Endothelial cell of umbilical vein (primary cell): ENCODE measurements around the gene GRIK3.

Source experiments
- CTCF ChIP-seq, 2 donors: IDR thresholded peaks; 1 replicate in 1 of 2; 2 replicates in 1 of 2; pipeline ENCODE4 v1.5.1; 2011; ENCODE audit warnings: low read length in 2 of 2, mild to moderate bottlenecking in 2 of 2, moderate library complexity in 2 of 2, control low read depth in 1 of 2, inconsistent platforms in 1 of 2, low read depth in 1 of 2; ENCODE audit not compliant: insufficient read depth in 1 of 2; ENCODE audit errors: extremely low read depth in 1 of 2
- EZH2 ChIP-seq: IDR thresholded peaks from 2 replicates; pipeline ENCODE4 v1.6.1; 2012; ENCODE audit warnings: borderline replicate concordance, low read depth, mild to moderate bottlenecking, moderate library complexity, low read length, inconsistent platforms; ENCODE audit not compliant: severe bottlenecking
- FOS ChIP-seq: IDR thresholded peaks from 2 replicates; pipeline ENCODE4 v1.6.1; 2011; ENCODE audit warnings: mild to moderate bottlenecking, low read length, moderate library complexity, borderline replicate concordance; ENCODE audit not compliant: insufficient read depth
- GATA2 ChIP-seq: IDR thresholded peaks from 2 replicates; pipeline ENCODE4 v1.7.0; 2011; ENCODE audit warnings: low read depth, mild to moderate bottlenecking, moderate library complexity, mixed read lengths, low read length; ENCODE audit not compliant: insufficient read length, insufficient read depth
- JUN ChIP-seq: IDR thresholded peaks from 2 replicates; pipeline ENCODE4 v1.6.1; 2011; ENCODE audit warnings: borderline replicate concordance, low read depth; ENCODE audit not compliant: insufficient read length, insufficient read depth
- MAX ChIP-seq: IDR thresholded peaks from 2 replicates; pipeline ENCODE4 v1.6.1; 2011; ENCODE audit not compliant: insufficient read depth, insufficient read length
- MYC ChIP-seq: IDR thresholded peaks from one replicate; pipeline ENCODE4 v1.6.1; 2011; ENCODE audit warnings: mild to moderate bottlenecking, low read depth, low read length
- POLR2A ChIP-seq: IDR thresholded peaks from 2 replicates; pipeline ENCODE4 v1.6.1; 2012; ENCODE audit warnings: low read depth, mild to moderate bottlenecking, control low read depth, low read length
- POLR2AphosphoS5 ChIP-seq: IDR thresholded peaks from 2 replicates; pipeline ENCODE4 v1.6.1; 2012; ENCODE audit warnings: low read depth, mild to moderate bottlenecking, control low read depth, low read length, moderate library complexity; ENCODE audit not compliant: insufficient read depth

GRCh38 chr1:36825226-36825625 lies 209.1 kb downstream of the GRIK3 start:
- TF ChIP-seq CTCF (IDR thresholded peaks at IDR 0.05; ENCODE audit: extremely low read depth in 1 of 2, insufficient read depth in 1 of 2, low read depth in 1 of 2, low read length in 2 of 2) (no peak), JUN (no peak), POLR2A (no peak), EZH2 (no peak), MAX (no peak), MYC (no peak), POLR2AphosphoS5 (no peak), FOS (no peak), GATA2 (no peak)
